ENCODE measurements around the gene FOXP3. TPM values are rescaled to one million over a fixed set of nuclear protein-coding genes. Genes with fewer than 3 reads are reported as not detected.

Gene FOXP3
- total and polyA plus RNA-seq, 2 experiments from 2014 or later, result 0.11 to 0.28 TPM

DNA sequence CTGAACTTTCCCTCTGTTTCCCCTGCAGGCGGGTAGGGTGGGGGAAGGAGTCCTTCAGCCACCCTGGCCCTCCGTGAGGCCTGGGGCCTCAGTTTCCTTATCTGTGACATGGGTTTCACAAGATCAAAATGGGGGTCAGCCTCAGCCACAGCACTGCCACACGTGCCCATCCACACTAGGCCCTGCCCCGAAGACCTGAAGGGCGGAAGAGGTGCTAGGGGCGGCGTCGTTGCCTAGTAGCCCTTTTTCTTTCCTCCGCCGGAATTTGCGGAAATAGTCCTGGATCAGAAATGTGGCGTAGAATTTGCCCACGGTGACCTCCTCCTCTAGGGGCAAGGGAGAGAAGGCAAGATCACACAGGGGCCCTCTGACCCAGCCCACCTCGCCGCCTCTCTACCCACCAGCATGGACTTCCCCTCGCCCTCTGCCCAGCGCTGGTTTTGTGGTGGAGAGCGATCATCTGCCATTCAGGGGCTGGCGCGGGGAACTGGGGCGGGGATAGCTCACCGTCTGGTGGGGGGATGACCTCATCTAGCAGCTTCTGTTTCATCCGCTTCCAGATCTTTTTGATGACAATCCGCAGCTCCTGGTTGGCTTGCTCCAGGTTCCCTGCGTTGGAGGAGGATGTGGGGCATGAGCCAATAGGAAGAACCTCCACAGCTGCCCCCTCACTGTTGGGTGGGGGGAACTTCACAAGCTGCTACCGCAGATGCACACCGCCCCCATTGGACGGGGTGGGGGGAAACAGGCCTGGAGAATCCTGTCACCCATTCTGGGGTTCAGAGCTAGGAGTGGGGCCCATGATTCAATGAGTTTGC, 54.9 kb downstream of the FOXP3 start:
- Histone ChIP-seq H3K4me1 (ENCODE audit: insufficient read depth) (no peaks in the 10 kb centered on the region; the same call in 1 of the 2 replicates), H3K36me3 (ENCODE audit: insufficient read depth) (no peaks in the 10 kb centered on the region), H3K4me2 (peak overlapping the region; percentile 69), H4K20me1 (replicated peaks; ENCODE audit: insufficient read depth) (no peaks in the 10 kb centered on the region), H3K79me2 (replicated peaks; ENCODE audit: insufficient read depth) (no peaks in the 10 kb centered on the region), H3K27me3 (ENCODE audit: insufficient read depth) (no peaks in the 10 kb centered on the region), H3K4me3 (peak overlapping the region; percentile 41; the same call in 1 of the 2 replicates), H3F3A (replicated peaks; ENCODE audit: low read depth) (no peaks in the 10 kb centered on the region), H3K27ac (ENCODE audit: low read depth) (no peak overlapping the region), H2AFZ (peak overlapping the region; percentile 73; the same call in 1 of the 2 replicates), H3K9me2 (ENCODE audit: insufficient read depth) (no peaks in the 10 kb centered on the region)
- Mint-ChIP-seq H3K9me3 (no peaks in the 10 kb centered on the region), H3K4me1 (no peaks in the 10 kb centered on the region; the same call in 2 of the 3 replicates), H3K36me3 (ENCODE audit: low read depth) (no peaks in the 10 kb centered on the region), H3K27ac (no peak overlapping the region), H3K27me3 (ENCODE audit: insufficient read depth, low read depth, poor library complexity) (peaks cover 6% of the 10 kb centered on the region), H3K4me3 (no peak overlapping the region)
- ATAC-seq, result peak; percentile 87
- DNase-seq (ENCODE audit: low spot score), result peak; percentile 73
- TF ChIP-seq CTCF (conservative IDR thresholded peaks at IDR 0.05; ENCODE audit: low read depth in 2 of 2) (peak; percentile 20 to 48; a peak in 3 of 4 replicates), ZNF331 (CRISPR knock-in tag; IDR thresholded peaks at IDR 0.05; ENCODE audit: low read depth) (no peak)

GRCh38 chrX:49208399-49208798, 56.1 kb downstream of the FOXP3 start:
- Mint-ChIP-seq H3K27me3 (ENCODE audit: insufficient read depth, low read depth, poor library complexity) (peaks cover 8% of the 10 kb centered on the region), H3K9me3 (no peaks in the 10 kb centered on the region), H3K4me1 (no peaks in the 10 kb centered on the region; the same call in 2 of the 3 replicates), H3K36me3 (ENCODE audit: low read depth) (no peaks in the 10 kb centered on the region), H3K4me3 (no peak overlapping the region), H3K27ac (no peak overlapping the region)
- no peak overlapping the region for H2AFZ ChIP-seq
- DNase-seq (ENCODE audit: low spot score) (no peak), ATAC-seq (no peak)
- H3F3A ChIP-seq (replicated peaks; ENCODE audit: low read depth), result no peaks in the 10 kb centered on the region
- H3K27me3 ChIP-seq (ENCODE audit: insufficient read depth), result no peaks in the 10 kb centered on the region
- no peak overlapping the region for H3K4me3 ChIP-seq
- no peaks in the 10 kb centered on the region for H3K79me2 ChIP-seq (replicated peaks; ENCODE audit: insufficient read depth)
- no peaks in the 10 kb centered on the region for H3K9me2 ChIP-seq (ENCODE audit: insufficient read depth)
- no peak overlapping the region for H3K4me2 ChIP-seq
- no peaks in the 10 kb centered on the region; the same call in 1 of the 2 replicates for H3K4me1 ChIP-seq (ENCODE audit: insufficient read depth)
- no peaks in the 10 kb centered on the region for H3K36me3 ChIP-seq (ENCODE audit: insufficient read depth)
- H4K20me1 ChIP-seq (replicated peaks; ENCODE audit: insufficient read depth), result no peaks in the 10 kb centered on the region
- no peak overlapping the region for H3K27ac ChIP-seq (ENCODE audit: low read depth)
- TF ChIP-seq JUNB (IDR thresholded peaks at IDR 0.05; ENCODE audit: unreplicated experiment) (no peak), ZNF114 (CRISPR knock-in tag; IDR thresholded peaks at IDR 0.05) (no peak), NANOG (IDR thresholded peaks at IDR 0.05; ENCODE audit: borderline replicate concordance) (no peak), CREB1 (CRISPR knock-in tag; IDR thresholded peaks at IDR 0.05; ENCODE audit: low read depth) (no peak), ZNF462 (CRISPR knock-in tag; IDR thresholded peaks at IDR 0.05) (no peak), EZH2phosphoT487 (IDR thresholded peaks at IDR 0.05; ENCODE audit: unreplicated experiment) (no peak), CTCF (conservative IDR thresholded peaks at IDR 0.05; ENCODE audit: low read depth in 2 of 2) (no peak), ETS1 (IDR thresholded peaks at IDR 0.05) (no peak)
